Measurements from ENCODE around the gene ZNF22. TPM values are rescaled to one million over a fixed set of nuclear protein-coding genes. Genes with fewer than 3 reads are reported as not detected.
"Not testable (repeated sequence)": the region's sequence is repeated elsewhere in the genome, so short reads cannot be mapped to it uniquely, and the experiment has no call there.

ZNF22 gene
- polyA plus RNA-seq, 3 donors = 16.0 to 34.4 (median 25.4) TPM

DNA sequence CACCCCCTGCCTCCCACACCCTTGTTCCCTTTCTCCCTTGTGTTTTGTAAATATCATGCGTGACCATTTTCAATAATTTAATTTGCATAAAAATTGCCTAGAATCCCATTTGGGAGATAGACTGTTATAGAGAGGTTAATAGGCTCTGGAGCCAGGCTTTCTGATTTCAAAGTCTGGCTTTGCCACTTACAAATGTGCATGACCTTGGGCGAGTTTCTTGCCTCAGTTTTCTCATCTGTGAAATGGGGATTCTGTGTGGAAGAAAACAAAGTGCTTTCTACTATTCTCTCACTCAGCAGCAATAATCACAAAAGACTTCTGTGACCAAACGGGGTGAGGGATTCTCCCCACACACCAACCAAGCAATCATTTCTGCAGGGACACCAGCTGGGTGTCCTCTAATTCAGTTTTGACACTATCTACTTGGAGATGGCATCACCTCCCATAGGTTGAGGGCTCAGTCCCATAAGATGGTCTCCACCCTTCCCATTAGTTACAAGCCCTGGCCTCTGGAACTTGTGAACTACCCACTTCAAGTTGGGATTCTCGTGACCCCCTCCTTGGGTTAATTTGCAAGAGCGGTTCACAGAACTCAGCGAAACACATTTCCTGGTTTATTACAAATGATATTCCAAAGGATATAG, 3.5 kb upstream of the ZNF22 start:
- H3K27ac ChIP-seq (ENCODE audit: low read depth, low read length) = no peak overlapping the region
- 86 to 93% (median 88%) methylated on average over 6 of the region's 6 CpGs for WGBS, 3 donors

DNA sequence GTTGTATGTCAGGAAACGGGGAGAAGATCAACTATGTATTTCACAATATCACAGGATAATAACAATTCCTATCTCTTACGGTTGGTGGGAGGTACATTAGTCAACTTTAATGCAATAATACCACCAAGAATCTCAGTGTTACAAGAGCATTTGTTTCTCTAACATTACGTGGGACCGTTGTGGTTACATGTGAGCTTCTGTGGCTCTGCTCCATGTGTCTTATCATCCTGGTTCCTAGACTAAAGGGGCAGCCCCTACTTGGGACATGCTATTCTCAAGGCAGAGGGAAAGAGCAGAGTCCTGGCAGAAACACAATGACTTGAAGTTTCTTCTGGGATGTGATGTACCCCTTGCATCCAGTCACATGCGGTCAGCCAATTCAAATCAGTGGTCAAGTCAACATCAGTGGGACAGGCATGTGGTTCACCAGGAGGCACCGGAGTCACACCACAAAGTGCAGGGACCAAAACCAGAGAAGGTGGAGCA, 2.5 kb upstream of the ZNF22 start:
- 50 to 85% (median 54%) methylated on average over 6 of the region's 6 CpGs for WGBS, 3 donors
- no peak overlapping the region for H3K27ac ChIP-seq (ENCODE audit: low read depth, low read length)

DNA sequence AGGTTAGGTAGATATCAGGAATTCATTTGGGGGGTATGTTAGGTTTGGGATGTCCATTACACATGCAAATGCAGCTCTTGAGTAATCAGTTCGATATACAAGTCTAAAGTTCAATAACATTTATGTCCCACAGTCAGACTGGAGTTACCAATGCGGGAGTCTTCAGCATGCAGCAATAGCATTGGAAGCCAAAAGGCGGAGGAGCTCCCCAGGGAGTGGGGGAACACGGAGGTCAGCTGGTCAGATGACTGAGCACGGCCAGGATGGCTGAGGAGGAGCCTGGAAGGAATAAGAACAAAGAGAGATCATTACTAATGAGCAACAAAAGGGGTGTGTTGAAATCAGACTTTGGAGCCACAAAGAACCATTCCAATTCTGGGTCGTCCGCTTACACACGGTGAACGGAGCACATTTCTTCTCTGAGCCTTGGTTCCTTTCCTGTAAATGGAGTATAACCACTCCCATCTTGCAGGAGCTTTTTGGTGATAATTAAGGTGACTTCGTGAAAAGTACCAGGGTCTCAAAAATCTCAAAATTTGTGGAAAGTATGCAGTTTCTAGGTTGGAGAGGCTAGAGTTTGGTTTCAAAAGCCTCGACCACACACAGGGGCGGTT, 478 bp upstream of the ZNF22 start:
- 15 to 56% (median 18%) methylated on average over 12 of the region's 12 CpGs for WGBS, 3 donors
- H3K27ac ChIP-seq (ENCODE audit: low read depth, low read length) = peak overlapping the region; percentile 79

DNA sequence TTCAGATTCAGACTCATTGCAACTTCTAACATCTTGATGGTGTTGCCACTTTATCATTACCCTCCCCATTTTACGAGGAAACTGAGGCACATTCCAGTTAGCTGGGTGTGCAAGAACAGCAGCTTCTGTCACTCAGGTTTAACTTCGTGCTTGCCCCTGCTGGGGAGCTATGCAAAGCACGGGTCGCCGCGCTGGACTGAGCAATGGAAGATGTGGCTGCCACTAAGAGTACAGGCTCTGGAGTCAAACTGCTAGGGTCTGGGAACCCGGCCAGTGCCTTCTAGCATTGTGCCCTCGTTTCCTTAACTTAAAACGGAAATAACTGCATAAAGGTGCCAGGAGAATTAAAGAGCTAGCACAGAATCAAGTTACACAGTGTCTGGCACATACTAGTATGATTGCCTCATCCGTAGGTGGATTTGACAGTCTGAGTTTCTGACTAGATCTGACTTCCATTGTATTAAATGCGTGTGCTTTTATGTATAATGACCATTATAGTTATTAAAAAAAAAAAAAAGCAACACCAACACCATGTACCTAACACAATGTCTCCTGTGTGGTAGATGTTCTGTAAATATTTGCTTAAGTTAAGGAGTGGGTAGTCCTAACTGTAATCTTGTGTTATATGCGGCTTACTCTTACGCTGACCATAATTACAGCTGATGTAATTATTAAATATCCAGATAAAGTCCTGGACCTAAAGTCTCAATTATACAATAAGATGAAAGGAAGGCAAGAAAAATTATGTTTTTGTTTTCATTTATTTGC, 842 bp downstream of the ZNF22 start:
- 7 to 13% (median 12%) methylated on average over 13 of the region's 13 CpGs for WGBS, 3 donors

DNA sequence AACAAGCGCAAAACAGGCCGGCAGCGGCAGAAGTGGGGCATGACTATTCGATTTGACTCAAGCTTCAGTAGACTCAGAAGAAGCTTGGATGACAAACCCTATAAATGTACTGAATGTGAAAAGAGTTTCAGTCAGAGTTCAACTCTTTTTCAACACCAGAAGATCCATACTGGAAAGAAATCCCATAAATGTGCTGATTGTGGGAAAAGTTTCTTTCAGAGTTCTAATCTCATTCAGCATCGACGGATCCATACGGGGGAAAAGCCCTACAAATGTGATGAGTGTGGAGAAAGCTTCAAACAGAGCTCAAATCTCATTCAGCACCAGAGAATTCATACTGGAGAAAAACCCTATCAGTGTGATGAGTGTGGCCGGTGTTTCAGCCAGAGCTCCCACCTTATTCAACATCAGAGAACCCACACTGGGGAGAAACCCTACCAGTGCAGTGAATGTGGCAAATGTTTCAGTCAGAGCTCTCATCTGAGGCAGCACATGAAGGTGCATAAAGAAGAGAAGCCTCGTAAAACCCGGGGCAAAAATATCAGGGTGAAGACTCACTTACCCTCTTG, 2.8 kb downstream of the ZNF22 start:
- no peak overlapping the region for H3K27ac ChIP-seq (ENCODE audit: low read depth, low read length)
- 87 to 93% (median 90%) methylated on average over 10 of the region's 10 CpGs for WGBS, 3 donors

More for the DNA sequence above, 842 bp downstream of the ZNF22 start:
- H3K27ac ChIP-seq (ENCODE audit: low read depth, low read length) = no peak overlapping the region

DNA sequence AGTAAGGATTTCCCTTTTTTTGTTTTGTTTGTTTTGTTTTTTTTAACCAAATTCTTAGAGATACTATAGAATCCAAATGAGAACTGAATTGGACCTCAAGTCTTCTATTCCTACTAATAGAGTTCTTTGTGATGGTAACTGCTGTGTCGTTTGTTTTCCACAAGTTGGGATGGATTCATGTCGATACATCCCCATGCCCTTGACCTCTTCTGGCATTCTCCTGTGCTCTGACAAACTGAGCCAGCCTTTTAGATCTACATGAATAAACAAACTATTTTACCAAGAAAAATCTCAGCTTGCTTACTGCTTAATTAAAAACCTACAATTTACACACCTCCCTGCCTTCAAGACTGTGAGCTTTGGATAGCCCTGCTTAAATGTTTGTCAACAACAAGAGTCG, 3.9 kb downstream of the ZNF22 start:
- 39 to 82% (median 78%) methylated on average over 3 of the region's 3 CpGs for WGBS, 3 donors
- no peak overlapping the region for H3K27ac ChIP-seq (ENCODE audit: low read depth, low read length)

DNA sequence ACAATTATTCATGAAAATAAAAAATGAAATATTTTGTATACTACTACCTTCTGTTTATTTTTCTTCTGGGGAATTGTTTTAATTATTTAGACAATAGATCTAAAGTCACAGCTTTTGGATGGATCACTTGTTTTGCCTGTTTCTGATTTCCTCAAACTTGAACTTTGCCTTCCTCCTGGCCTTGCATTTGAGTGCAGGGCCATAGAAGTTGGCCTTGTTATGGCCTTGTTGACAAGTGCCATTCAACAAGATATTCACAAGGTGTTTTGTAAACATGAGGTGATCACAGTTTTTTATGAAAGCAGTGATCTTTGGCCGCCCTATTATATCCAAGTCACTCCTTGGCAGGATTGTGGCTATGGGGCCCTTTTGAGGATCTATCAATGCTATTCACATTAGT, 4.6 kb downstream of the ZNF22 start:
- no peak overlapping the region for H3K27ac ChIP-seq (ENCODE audit: low read depth, low read length)
- WGBS, 3 donors = 87 to 100% (median 100%) methylated on average over 1 of the region's 1 CpG

DNA sequence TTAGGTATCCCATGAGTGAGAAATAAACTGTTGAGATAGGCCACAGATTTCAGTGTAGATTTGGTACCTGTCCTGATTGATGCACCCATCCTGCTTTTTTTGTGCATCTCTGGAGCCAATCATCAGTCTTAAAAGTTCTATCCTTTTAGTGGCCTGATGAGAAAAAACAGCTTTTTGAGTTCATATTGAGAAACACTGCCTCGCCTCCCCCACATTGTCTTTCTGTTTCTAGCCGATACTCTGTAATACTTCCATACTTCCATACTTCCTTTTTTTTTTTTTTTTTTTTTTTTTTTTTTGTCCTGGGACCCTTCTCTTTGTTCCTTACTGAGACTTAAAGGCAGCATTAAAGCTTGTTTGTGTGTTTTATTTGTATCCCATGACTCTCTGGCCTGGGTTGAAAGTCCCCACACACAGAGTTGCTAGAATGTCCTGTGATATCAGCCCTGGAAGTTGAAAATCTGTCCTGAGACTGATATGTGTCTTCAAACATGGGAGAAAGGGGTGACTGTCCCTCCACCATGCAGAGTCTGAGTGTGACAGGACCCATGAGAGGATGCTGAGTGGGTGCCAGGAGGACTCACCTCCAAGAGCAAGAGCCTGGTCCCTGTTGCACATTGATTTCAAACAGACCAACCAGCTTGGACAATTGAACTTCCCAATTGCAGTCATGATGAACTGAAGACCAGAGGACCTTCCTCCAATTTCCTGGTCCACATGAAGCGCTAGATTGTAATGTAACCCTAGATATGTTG, 5.7 kb downstream of the ZNF22 start:
- 61 to 81% (median 61%) methylated on average over 3 of the region's 3 CpGs for WGBS, 3 donors

DNA sequence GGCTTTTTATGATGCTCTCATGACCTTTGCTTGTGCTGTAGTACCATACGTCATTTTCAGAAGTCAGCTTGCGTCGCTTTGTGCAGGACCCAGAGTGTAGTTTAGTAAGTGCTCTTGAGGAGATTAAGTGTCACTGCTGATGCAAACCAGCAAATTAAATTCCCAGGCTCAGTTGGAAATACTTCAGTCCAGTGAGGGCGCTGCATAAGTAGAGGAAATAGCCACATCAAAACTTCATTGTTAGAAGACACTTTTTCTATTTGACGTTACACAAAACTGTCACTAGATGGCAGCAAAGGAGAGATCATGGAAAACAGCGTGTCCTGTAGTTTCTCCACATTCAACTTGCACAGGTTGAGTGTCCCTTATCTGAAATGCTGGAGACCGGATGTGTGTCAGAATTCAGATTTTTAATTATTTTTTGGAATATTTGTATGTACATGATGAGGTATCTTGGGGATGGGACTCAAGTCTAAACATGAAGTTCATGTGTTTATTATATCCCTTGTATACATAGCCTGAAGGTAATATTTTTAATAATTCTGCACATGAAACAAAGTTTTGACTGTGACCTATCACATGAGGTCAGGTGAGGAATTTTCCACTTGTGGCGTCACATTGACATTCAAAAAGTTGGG, 7.9 kb downstream of the ZNF22 start:
- WGBS, 3 donors = 3 to 15% (median 9%) methylated on average over 8 of the region's 8 CpGs
- no peak overlapping the region for H3K27ac ChIP-seq (ENCODE audit: low read depth, low read length)

More for the DNA sequence above, 5.7 kb downstream of the ZNF22 start:
- no peak overlapping the region for H3K27ac ChIP-seq (ENCODE audit: low read depth, low read length)

DNA sequence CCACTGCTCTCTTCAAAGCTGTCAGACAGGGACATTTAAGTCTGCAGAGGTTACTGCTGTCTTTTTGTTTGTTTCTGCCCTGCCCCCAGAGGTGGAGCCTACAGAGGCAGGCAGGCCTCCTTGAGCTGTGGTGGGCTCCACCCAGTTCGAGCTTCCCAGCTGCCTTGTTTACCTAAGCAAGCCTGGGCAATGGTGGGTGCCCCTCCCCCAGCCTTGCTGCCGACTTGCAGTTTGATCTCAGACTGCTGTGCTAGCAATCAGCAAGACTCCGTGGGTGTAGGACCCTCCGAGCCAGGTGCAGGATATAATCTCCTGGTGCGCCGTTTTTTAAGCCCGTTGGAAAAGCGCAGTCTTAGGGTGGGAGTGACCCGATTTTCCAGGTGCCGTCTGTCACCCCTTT, 13.8 kb downstream of the ZNF22 start:
- WGBS, 3 donors = 78 to 89% (median 89%) methylated on average over 8 to 10 of the region's 10 CpGs
- not testable (repeated sequence) for H3K27ac ChIP-seq (ENCODE audit: low read depth, low read length)

DNA sequence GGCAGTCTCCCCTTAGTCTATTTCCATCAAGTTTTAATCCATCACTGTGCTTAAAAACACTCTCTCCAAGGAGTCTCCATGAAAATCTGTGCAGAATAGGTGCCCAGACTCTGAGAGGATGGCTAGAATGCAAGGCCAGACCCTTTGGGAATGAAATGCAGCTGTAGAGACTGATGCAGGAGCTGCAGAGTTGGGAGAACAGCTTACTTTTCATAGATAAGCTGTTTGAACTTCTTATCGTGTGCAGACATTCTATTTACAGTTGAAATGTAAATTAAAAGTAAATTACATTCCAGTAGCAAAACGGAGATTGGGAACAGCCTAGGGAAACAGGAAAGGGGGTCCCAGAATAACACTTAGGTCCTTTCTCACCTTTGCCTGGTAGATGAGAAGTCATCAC, 14.9 kb downstream of the ZNF22 start:
- 25 to 77% (median 58%) methylated on average over 2 of the region's 2 CpGs for WGBS, 3 donors
- H3K27ac ChIP-seq (ENCODE audit: low read depth, low read length) = no peak overlapping the region

DNA sequence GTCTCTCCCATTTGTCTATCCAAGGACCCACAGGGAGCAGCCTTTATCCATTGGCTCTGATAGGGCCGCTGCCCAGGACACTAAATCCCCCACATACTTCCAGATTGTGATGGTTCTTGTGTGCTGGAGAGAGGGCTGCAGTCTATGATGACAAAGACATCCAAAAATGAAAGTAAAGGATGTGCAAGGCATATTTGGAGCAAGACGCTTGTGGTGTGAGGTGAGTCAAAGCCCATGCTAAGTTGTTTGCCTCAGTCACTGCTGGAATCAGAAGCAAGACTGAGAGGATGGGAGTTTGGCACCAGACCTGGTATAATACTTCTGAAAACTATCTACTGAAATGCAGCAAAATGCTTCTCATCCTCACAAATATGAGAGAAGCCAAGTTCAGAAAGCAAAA, 22.7 kb downstream of the ZNF22 start:
- no peak overlapping the region for H3K27ac ChIP-seq (ENCODE audit: low read depth, low read length)
- WGBS, 3 donors = 86 to 93% (median 88%) methylated on average over 2 of the region's 2 CpGs

DNA sequence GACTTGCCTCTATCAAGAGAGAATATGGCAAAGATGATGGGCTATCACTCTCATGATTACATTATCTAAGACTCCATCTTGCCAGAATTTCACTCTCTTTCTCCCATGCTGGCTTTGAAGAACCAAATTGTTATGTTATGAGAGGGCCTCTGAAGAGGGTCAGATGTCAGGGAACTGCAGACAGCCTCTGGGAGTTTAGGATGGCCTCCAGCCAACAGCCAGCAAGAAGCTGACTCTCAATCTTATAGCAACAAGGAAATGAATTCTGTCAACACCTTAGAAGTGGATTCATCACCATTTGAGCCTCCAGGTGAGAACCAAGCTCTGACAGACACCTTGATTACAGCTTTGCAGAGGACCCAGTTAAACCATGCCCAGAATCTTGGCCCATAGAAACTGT, 33.6 kb downstream of the ZNF22 start:
- H3K27ac ChIP-seq (ENCODE audit: low read depth, low read length) = no peak overlapping the region

DNA sequence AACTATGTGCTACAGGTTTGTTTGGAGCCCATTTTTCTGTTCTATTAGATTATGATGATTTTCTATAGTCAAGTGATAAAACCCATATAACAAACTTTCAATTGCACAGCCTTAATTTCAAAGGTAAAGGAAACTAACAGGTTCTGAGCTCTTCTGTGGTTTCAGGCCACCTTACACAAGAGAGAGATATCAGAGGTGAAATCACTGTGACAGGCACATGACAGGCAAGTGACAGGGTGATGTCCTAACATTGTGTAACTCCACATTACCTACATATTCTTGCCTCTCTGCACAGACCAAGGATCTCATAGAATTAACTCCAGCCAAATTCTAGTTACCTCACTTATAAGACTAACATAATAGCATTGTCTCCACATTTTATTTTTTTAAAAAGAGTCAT, 35.0 kb downstream of the ZNF22 start:
- H3K27ac ChIP-seq (ENCODE audit: low read depth, low read length) = no peak overlapping the region

DNA sequence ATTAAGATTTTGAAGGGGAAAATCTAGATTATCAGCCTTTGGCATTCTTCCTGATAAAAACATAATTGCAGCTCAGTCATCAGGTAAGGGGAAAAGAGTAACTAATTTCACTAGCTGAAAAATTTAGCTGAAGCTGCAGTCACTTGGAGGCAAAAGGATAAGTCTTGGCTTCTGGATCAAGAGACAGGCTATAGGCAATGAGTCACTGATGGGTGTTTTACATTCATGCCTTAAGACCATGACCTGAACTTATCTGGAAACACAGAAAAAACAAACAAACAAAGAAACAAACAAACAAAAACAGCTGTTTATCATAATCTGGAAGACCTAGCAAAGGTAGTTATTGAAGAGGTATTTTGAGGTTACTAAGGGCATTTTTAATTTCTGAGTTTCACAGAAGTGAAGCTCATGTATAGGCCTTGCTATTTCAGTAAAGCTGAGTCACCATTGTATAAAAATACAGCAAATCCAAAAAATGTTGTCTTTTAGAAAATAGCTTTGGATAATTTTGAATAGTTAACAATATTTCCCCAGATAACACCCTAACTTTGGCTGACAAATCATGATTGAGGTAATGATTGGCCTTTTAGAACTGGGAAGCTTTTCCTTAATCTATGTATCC, 40.3 kb downstream of the ZNF22 start:
- no peak overlapping the region for H3K27ac ChIP-seq (ENCODE audit: low read depth, low read length)

DNA sequence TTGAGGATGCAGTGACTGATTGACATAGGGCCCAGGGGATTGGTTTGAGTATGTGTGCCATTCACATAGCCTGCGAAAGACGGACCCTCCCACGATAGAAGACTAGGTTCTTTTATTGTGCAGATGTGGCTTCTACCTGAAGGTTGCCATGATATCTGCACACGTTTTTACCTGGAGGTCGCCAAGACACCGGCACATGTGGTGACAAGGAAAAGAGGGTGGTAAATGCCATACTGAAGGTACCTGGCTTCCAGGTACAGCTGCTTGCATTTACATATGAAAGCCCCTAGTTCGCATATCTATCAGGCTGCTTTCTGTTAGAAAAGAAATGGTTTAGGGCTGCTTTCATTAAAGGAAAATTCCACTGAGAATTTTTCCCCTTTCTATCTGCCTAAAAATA, 43.6 kb downstream of the ZNF22 start:
- 46 to 61% (median 51%) methylated on average over 7 of the region's 7 CpGs for WGBS, 3 donors
- H3K27ac ChIP-seq (ENCODE audit: low read depth, low read length) = no peak overlapping the region

DNA sequence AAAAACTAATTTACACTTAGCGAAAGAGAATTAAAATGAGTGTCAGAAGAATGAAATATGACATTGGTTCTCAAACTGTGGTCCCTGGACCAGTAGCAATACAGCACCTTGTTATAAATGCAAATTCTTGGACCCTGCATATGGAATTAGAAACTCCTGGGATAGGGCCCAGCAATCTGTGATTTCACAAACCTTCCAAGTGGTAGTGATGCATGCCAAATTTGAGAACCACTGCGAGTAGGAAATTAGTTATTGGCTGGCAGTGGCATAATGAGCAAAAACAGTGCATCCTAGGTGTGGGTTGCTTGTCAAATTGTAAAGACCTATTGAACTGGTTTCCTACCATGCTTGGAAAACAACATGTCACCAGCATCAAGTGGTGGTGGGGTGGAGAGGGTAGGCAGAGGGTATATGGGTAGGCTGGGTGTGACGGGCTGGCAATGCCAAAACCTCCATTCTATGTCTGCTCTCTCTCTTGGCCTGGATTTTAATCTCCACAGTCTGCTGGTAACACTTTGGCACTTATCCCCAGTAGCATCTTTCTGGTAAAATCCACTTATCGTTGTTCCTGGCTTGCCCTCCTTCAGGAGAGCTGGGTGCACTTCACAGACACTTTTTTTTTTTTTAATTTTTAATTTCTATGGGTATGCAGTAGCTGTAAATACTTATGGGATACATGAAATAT, 50.0 kb downstream of the ZNF22 start:
- WGBS, 3 donors = 57 to 67% (median 60%) methylated on average over 4 of the region's 4 CpGs

More for the DNA sequence above, 50.0 kb downstream of the ZNF22 start:
- no peak overlapping the region for H3K27ac ChIP-seq (ENCODE audit: low read depth, low read length)
